Measurements from ENCODE around the gene TBC1D20. TPM values are rescaled to one million over a fixed set of nuclear protein-coding genes. Genes with fewer than 3 reads are reported as not detected.
"Not testable (repeated sequence)": the region's sequence is repeated elsewhere in the genome, so short reads cannot be mapped to it uniquely, and the experiment has no call there.

TBC1D20 gene
- total RNA-seq, 2 experiments from 2014 or later, result 15.7 to 16.1 TPM

GRCh38 chr20:458776-459175, 3.6 kb downstream of the TBC1D20 start:
- Histone ChIP-seq H3K9me3 (ENCODE audit: control insufficient read depth in 1 of 2, insufficient read depth in 1 of 2, low read length in 2 of 2) (no peaks in the 10 kb centered on the region), H3K27ac (ENCODE audit: low read depth in 1 of 2, low read length in 2 of 2) (no peak overlapping the region), H3K4me3 (ENCODE audit: low read length) (no peak overlapping the region), H3K36me3 (ENCODE audit: insufficient read depth, low read length) (no peaks in the 10 kb centered on the region), H3K4me1 (ENCODE audit: insufficient read depth, low read length) (peaks cover 40% of the 10 kb centered on the region), H3K27me3 (ENCODE audit: control insufficient read depth in 1 of 2, insufficient read depth in 2 of 2, low read length in 2 of 2) (no peaks in the 10 kb centered on the region)
- Mint-ChIP-seq H3K4me1 (ENCODE audit: low read depth) (peaks cover 59% of the 10 kb centered on the region), H3K9me3 (no peaks in the 10 kb centered on the region), H3K27ac (no peak overlapping the region), H3K36me3 (ENCODE audit: low read depth) (peaks cover 6% of the 10 kb centered on the region), H3K4me3 (no peak overlapping the region), H3K27me3 (no peaks in the 10 kb centered on the region)
- ATAC-seq (ENCODE audit: poor library complexity) (no peak), DNase-seq (no peak)
- CTCF ChIA-PET, result no interaction called here
- intact Hi-C loops (cut with DNase I, micrococcal nuclease), result no loop called here
- TF ChIP-seq CTCF (IDR thresholded peaks at IDR 0.05), result no peak
- POLR2A ChIA-PET, result interaction anchor here (0.7 kb wide), 1 partner anchor 104 kb away, joined by 3 read pairs; no protein-coding TSS in a partner anchor

- Mint-ChIP-seq H3K4me1 (ENCODE audit: low read depth) (peaks cover 47% of the 10 kb centered on the region), H3K27me3 (no peaks in the 10 kb centered on the region), H3K27ac (no peak overlapping the region), H3K36me3 (ENCODE audit: low read depth) (peaks cover 5% of the 10 kb centered on the region), H3K4me3 (no peak overlapping the region), H3K9me3 (no peaks in the 10 kb centered on the region)
- peaks cover 19% of the 10 kb centered on the region for H3K4me1 ChIP-seq (ENCODE audit: insufficient read depth, low read length)
- ChIA-PET POLR2A (interaction anchor here (1.5 kb wide), 1 partner anchor 16 kb away, joined by 4 read pairs; no protein-coding TSS in a partner anchor), CTCF (no interaction called here)
- DNase-seq (no peak), ATAC-seq (ENCODE audit: poor library complexity) (no peak)
- no peak for TF ChIP-seq CTCF (IDR thresholded peaks at IDR 0.05)
- no peaks in the 10 kb centered on the region for H3K9me3 ChIP-seq (ENCODE audit: control insufficient read depth in 1 of 2, insufficient read depth in 1 of 2, low read length in 2 of 2)
- no peaks in the 10 kb centered on the region for H3K27me3 ChIP-seq (ENCODE audit: control insufficient read depth in 1 of 2, insufficient read depth in 2 of 2, low read length in 2 of 2)
- intact Hi-C loops (cut with DNase I, micrococcal nuclease), result no loop called here
- no peak overlapping the region for H3K27ac ChIP-seq (ENCODE audit: low read depth in 1 of 2, low read length in 2 of 2)
- no peak overlapping the region for H3K4me3 ChIP-seq (ENCODE audit: low read length)
- peaks cover 7% of the 10 kb centered on the region for H3K36me3 ChIP-seq (ENCODE audit: insufficient read depth, low read length)
These were observed 7.4 kb downstream of the TBC1D20 start for GRCh38 chr20:454951-455350.

GRCh38 chr20:452021-452420, 10.3 kb downstream of the TBC1D20 start:
- DNase-seq; POLR2A ChIA-PET; ATAC-seq (ENCODE audit: poor library complexity); intact Hi-C loops (cut with DNase I, micrococcal nuclease); H3K27ac Mint-ChIP-seq; H3K4me3 ChIP-seq (ENCODE audit: low read length); H3K27me3 Mint-ChIP-seq; H3K27me3 ChIP-seq (ENCODE audit: control insufficient read depth in 1 of 2, insufficient read depth in 2 of 2, low read length in 2 of 2); H3K4me3 Mint-ChIP-seq; H3K27ac ChIP-seq (ENCODE audit: low read depth in 1 of 2, low read length in 2 of 2); H3K9me3 Mint-ChIP-seq; H3K4me1 ChIP-seq (ENCODE audit: insufficient read depth, low read length); CTCF ChIA-PET; H3K9me3 ChIP-seq (ENCODE audit: control insufficient read depth in 1 of 2, insufficient read depth in 1 of 2, low read length in 2 of 2): not testable (repeated sequence)
- peaks cover 14% of the 10 kb centered on the region for H3K36me3 ChIP-seq (ENCODE audit: insufficient read depth, low read length)
- Mint-ChIP-seq H3K36me3 (ENCODE audit: low read depth) (peaks cover 17% of the 10 kb centered on the region), H3K4me1 (ENCODE audit: low read depth) (peaks cover 31% of the 10 kb centered on the region)

Measured in CD4-positive, alpha-beta T cell (primary cell).